ENCODE data around the gene PITPNC1.

DNA sequence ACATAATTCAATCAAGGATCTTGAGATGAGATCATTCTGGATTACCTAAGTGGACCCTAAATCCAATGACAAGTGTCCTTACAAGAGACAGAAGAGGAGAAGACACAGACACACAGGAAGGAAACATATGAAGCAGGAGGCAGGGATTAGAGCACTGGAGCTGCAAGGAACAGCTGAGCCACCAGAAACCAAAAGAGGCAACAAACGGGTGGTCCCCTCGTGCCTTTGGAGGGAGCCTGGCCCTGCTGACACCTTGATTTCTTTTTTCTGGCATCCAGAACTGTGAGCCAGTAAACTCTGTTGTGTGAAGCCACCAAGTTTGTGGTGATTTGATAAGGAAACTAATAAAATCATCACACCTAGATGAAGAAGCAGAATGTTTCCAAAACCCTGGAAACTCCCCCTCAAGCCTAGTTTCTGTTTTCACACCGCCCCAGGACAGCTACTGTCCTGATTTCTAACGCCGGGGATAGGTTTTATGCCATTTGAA lies 115.2 kb downstream of the PITPNC1 start:
- TF ChIP-seq POLR2AphosphoS5 (IDR thresholded peaks at IDR 0.05) (no peak), POLR2A (IDR thresholded peaks at IDR 0.05) (no peak), EP300 (IDR thresholded peaks at IDR 0.05) (no peak)
- TF ChIP-seq, protein P1, sequence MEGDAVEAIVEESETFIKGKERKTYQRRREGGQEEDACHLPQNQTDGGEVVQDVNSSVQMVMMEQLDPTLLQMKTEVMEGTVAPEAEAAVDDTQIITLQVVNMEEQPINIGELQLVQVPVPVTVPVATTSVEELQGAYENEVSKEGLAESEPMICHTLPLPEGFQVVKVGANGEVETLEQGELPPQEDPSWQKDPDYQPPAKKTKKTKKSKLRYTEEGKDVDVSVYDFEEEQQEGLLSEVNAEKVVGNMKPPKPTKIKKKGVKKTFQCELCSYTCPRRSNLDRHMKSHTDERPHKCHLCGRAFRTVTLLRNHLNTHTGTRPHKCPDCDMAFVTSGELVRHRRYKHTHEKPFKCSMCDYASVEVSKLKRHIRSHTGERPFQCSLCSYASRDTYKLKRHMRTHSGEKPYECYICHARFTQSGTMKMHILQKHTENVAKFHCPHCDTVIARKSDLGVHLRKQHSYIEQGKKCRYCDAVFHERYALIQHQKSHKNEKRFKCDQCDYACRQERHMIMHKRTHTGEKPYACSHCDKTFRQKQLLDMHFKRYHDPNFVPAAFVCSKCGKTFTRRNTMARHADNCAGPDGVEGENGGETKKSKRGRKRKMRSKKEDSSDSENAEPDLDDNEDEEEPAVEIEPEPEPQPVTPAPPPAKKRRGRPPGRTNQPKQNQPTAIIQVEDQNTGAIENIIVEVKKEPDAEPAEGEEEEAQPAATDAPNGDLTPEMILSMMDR (IDR thresholded peaks at IDR 0.05) = no peak

All from upper lobe of left lung (tissue), 4 donors.